SU-DHL-6 (cell line): ENCODE data around the gene SLC30A4.
"Not testable (repeated sequence)": the region's sequence is repeated elsewhere in the genome, so short reads cannot be mapped to it uniquely, and the experiment has no call there.

Experiments
- H2AFZ ChIP-seq: fragments of 200-600 bp; sonication (generic); 2 replicates; pipeline ENCODE4 v1.6.1; 2014; ENCODE audit warnings: low read depth, mild to moderate bottlenecking, moderate library complexity, mixed read lengths, antibody characterized with exemption, low read length; ENCODE audit not compliant: severe bottlenecking
- H3F3A ChIP-seq: fragments of 200-600 bp; shearing (Covaris generic); 2 replicates; pipeline ENCODE4 v1.6.0; 2016; ENCODE audit warnings: antibody characterized with exemption, mild to moderate bottlenecking; ENCODE audit not compliant: insufficient read depth
- H3K27ac ChIP-seq: fragments of 200-600 bp; sonication (generic); 2 replicates; pipeline ENCODE4 v1.5.1; 2016; ENCODE audit warnings: low read depth, mild to moderate bottlenecking, low read length, moderate library complexity, mixed read lengths
- H3K27me3 ChIP-seq: fragments of 200-600 bp; sonication (generic), shearing (Covaris generic); 2 replicates; pipeline ENCODE4 v1.6.0; 2014; ENCODE audit warnings: mild to moderate bottlenecking, low read length
- H3K36me3 ChIP-seq: fragments of 200-600 bp; sonication (generic); 2 replicates; pipeline ENCODE4 v1.6.1; 2014; ENCODE audit warnings: mild to moderate bottlenecking, low read length, mixed read lengths
- H3K4me2 ChIP-seq: fragments of 300-600, 200-600 bp; shearing (Covaris generic), sonication (generic); 2 replicates; pipeline ENCODE4 v1.6.0; 2014; ENCODE audit warnings: low read length, low read depth, mild to moderate bottlenecking; ENCODE audit not compliant: poor library complexity, severe bottlenecking
- H3K4me3 ChIP-seq: fragments of 200-600 bp; sonication (generic); 2 replicates; pipeline ENCODE4 v1.5.1; 2014; ENCODE audit warnings: antibody characterized with exemption, low read length, mild to moderate bottlenecking, mixed read lengths; ENCODE audit not compliant: insufficient read depth, poor library complexity, severe bottlenecking
- H3K79me2 ChIP-seq: fragments of 200-600 bp; sonication (generic); 2 replicates; pipeline ENCODE4 v1.6.1; 2014; ENCODE audit warnings: mild to moderate bottlenecking, low read length, moderate library complexity; ENCODE audit not compliant: insufficient read depth
- H3K9ac ChIP-seq: fragments of 200-600 bp; sonication (generic); 2 replicates; pipeline ENCODE4 v1.7.0; 2014; ENCODE audit warnings: mild to moderate bottlenecking, low read length
- H3K9me2 ChIP-seq: fragments of 200-600 bp; sonication (generic); replicated peaks from 2 replicates; pipeline ENCODE4 v1.6.1; 2014; ENCODE audit warnings: low read length; ENCODE audit not compliant: insufficient read depth
- H3K9me3 ChIP-seq: fragments of 200-600 bp; sonication (generic); 2 replicates; pipeline ENCODE4 v1.6.1; 2014; ENCODE audit warnings: low read length, mixed read lengths; ENCODE audit not compliant: insufficient read depth
- H4K20me1 ChIP-seq: fragments of 200-600 bp; sonication (generic); 2 replicates; pipeline ENCODE4 v1.6.1; 2014; ENCODE audit warnings: low read depth, mild to moderate bottlenecking, antibody characterized with exemption, low read length, moderate library complexity, mixed read lengths
- EZH2phosphoT487 ChIP-seq: fragments of 200-600 bp; sonication (generic), shearing (Covaris generic); conservative IDR thresholded peaks from 2 replicates; pipeline ENCODE4 v1.6.1; 2018; ENCODE audit warnings: mild to moderate bottlenecking, antibody characterized with exemption, low read length, moderate library complexity, mixed read lengths
- TF ChIP-seq, protein P1 (sequence below): fragments of 200-600 bp; sonication (generic); IDR thresholded peaks from one replicate; pipeline ENCODE4 v1.5.1; 2017; ENCODE audit warnings: antibody characterized with exemption, mild to moderate bottlenecking, low read length, moderate library complexity; ENCODE audit not compliant: insufficient read depth, poor library complexity, severe bottlenecking

SLC30A4 gene

GRCh38 chr15:45510758-45511280 is 11.7 kb downstream of the SLC30A4 start:
- TF ChIP-seq, protein P1, sequence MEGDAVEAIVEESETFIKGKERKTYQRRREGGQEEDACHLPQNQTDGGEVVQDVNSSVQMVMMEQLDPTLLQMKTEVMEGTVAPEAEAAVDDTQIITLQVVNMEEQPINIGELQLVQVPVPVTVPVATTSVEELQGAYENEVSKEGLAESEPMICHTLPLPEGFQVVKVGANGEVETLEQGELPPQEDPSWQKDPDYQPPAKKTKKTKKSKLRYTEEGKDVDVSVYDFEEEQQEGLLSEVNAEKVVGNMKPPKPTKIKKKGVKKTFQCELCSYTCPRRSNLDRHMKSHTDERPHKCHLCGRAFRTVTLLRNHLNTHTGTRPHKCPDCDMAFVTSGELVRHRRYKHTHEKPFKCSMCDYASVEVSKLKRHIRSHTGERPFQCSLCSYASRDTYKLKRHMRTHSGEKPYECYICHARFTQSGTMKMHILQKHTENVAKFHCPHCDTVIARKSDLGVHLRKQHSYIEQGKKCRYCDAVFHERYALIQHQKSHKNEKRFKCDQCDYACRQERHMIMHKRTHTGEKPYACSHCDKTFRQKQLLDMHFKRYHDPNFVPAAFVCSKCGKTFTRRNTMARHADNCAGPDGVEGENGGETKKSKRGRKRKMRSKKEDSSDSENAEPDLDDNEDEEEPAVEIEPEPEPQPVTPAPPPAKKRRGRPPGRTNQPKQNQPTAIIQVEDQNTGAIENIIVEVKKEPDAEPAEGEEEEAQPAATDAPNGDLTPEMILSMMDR = no peak
- no peak for TF ChIP-seq EZH2phosphoT487
- no peaks in the 10 kb centered on the region for H4K20me1 ChIP-seq
- no peaks in the 10 kb centered on the region for H3K9me3 ChIP-seq
- H3K4me3 ChIP-seq = no peak overlapping the region
- H3K36me3 ChIP-seq = 0 out of 2 replicates have a peak, but pooled peaks cover 2% of the 10 kb centered on the region
- no peaks in the 10 kb centered on the region for H3K27me3 ChIP-seq
- no peak overlapping the region for H3K27ac ChIP-seq
- H3K9ac ChIP-seq = no peak overlapping the region
- H3K79me2 ChIP-seq = no peaks in the 10 kb centered on the region
- H3K4me2 ChIP-seq = no peak overlapping the region
- H3K9me2 ChIP-seq = no peaks in the 10 kb centered on the region
- no peaks in the 10 kb centered on the region for H3F3A ChIP-seq
- no peak overlapping the region for H2AFZ ChIP-seq

GRCh38 chr15:45507143-45507542 is 15.4 kb downstream of the SLC30A4 start:
- not testable (repeated sequence) for H3K36me3 ChIP-seq, H3K27me3 ChIP-seq, H3F3A ChIP-seq, H3K27ac ChIP-seq, H3K4me2 ChIP-seq, H3K9ac ChIP-seq, H3K79me2 ChIP-seq, H2AFZ ChIP-seq, H4K20me1 ChIP-seq, H3K4me3 ChIP-seq, H3K9me3 ChIP-seq, H3K9me2 ChIP-seq

DNA sequence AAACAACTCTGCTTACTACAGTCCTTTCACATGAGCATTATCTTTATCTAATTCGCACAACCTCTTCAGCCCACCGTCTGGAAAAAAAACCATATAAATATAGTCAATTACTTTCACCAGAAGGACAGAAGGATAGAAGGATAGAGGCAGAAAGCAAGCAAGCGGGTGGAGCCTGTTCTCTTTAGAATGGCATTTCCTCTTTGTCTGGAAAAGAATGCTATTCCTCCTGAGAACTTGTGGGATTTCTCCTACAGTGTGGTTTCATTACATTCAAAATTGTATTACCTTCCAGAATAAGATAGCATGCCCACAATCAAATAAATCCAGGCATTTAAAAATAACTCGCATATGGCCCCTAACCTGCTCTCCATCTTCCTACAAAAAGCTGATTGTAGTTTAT is 23.1 kb downstream of the SLC30A4 start:
- Histone ChIP-seq H3K9me3 (no peaks in the 10 kb centered on the region), H3K9ac (no peak overlapping the region), H3K4me3 (no peak overlapping the region), H4K20me1 (no peaks in the 10 kb centered on the region), H3K4me2 (no peak overlapping the region), H3F3A (no peaks in the 10 kb centered on the region), H3K9me2 (no peaks in the 10 kb centered on the region), H3K36me3 (no peaks in the 10 kb centered on the region), H3K27ac (no peak overlapping the region), H2AFZ (no peak overlapping the region), H3K79me2 (no peaks in the 10 kb centered on the region), H3K27me3 (no peaks in the 10 kb centered on the region)
- TF ChIP-seq EZH2phosphoT487 = no peak
- TF ChIP-seq, protein P1 = no peak

DNA sequence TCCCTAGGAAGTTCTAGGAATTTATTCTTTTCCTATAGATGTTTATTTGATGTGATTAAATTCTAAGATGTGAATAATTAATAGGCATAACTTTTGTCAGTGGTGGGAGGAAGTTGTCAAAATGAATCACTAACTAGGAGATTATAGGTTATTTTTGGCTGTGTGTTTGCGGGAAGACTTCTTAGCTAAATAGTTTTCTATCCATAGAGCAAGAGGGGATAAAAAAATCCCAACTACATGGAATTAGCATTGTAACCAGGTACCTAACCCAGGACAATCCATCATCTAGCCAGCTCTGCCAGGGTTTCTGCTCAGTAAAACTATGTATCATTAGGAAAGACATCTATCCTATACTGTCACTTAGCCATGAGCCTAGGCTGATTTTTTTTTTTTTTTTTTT is 23.9 kb downstream of the SLC30A4 start:
- H3K9ac ChIP-seq = no peak overlapping the region
- H3K27ac ChIP-seq = no peak overlapping the region
- H3K4me3 ChIP-seq = no peak overlapping the region
- no peaks in the 10 kb centered on the region for H3K27me3 ChIP-seq
- TF ChIP-seq, protein P1 = no peak
- no peak for TF ChIP-seq EZH2phosphoT487
- no peaks in the 10 kb centered on the region for H3K9me2 ChIP-seq
- no peaks in the 10 kb centered on the region for H3K36me3 ChIP-seq
- no peaks in the 10 kb centered on the region for H3K79me2 ChIP-seq
- no peak overlapping the region for H2AFZ ChIP-seq
- H3K9me3 ChIP-seq = no peaks in the 10 kb centered on the region
- H4K20me1 ChIP-seq = no peaks in the 10 kb centered on the region
- H3K4me2 ChIP-seq = no peak overlapping the region
- H3F3A ChIP-seq = no peaks in the 10 kb centered on the region
